HG03521 (cell line): Measurements from ENCODE around the gene GPM6B.
"Not testable (repeated sequence)": the region's sequence is repeated elsewhere in the genome, so short reads cannot be mapped to it uniquely, and the experiment has no call there.

Source experiments
- ATAC-seq: cut with Tn5 transposase; IDR thresholded peaks from one replicate; pipeline ENCODE4 v1.9.1; 2021; ENCODE audit warnings: mild to moderate bottlenecking, moderate library complexity; ENCODE audit not compliant: unreplicated experiment

GPM6B gene

GRCh38 chrX:13733506-13733905, 83.4 kb downstream of the GPM6B start:
- ATAC-seq = no peak

GRCh38 chrX:13732246-13733067, 84.4 kb downstream of the GPM6B start:
- ATAC-seq = no peak

GRCh38 chrX:13730523-13730922, 86.4 kb downstream of the GPM6B start:
- ATAC-seq = not testable (repeated sequence)

- not testable (repeated sequence) for ATAC-seq
These were observed 90.3 kb downstream of the GPM6B start for GRCh38 chrX:13726583-13726982.

- not testable (repeated sequence) for ATAC-seq
These were observed 92.0 kb downstream of the GPM6B start for GRCh38 chrX:13724878-13725277.

- no peak for ATAC-seq
These were observed 94.9 kb downstream of the GPM6B start for GRCh38 chrX:13721819-13722519.

- no peak for ATAC-seq
These were observed 95.5 kb downstream of the GPM6B start for GRCh38 chrX:13721371-13721770.
